Thoracic aorta (tissue), 2 donors: ENCODE measurements around the gene PGRMC2. TPM values are rescaled to one million over a fixed set of nuclear protein-coding genes. Genes with fewer than 3 reads are reported as not detected.

Experiments
- ATAC-seq: fragments of 150-250 bp; one replicate; pipeline ENCODE4 v1.8.0; 2017; ENCODE audit warnings: low read depth; ENCODE audit not compliant: insufficient number of reproducible peaks, low FRiP score
- DNase-seq: peaks from one replicate; pipeline ENCODE4 v3.0.0-alpha.2; 2020; ENCODE audit warnings: low spot score
- H3K27ac ChIP-seq, 2 donors: fragments of 200-600 bp; sonication (generic); 1 replicate in 1 of 2; 2 replicates in 1 of 2; pipeline ENCODE4 v1.5.1; 2016; ENCODE audit warnings: mild to moderate bottlenecking in 2 of 2, moderate library complexity in 2 of 2
- H3K27me3 ChIP-seq: fragments of 200-600 bp; sonication (generic); replicated peaks from 2 replicates; pipeline ENCODE4 v1.6.0; 2016; ENCODE audit warnings: mild to moderate bottlenecking; ENCODE audit not compliant: insufficient read depth
- H3K36me3 ChIP-seq: fragments of 200-600 bp; sonication (generic); one replicate; pipeline ENCODE4 v1.5.1; 2016
- H3K4me1 ChIP-seq, 2 donors: fragments of 200-600 bp; sonication (generic); 1 replicate in 1 of 2; 2 replicates in 1 of 2; pipeline versions ENCODE4 v1.5.1 to v1.6.0; 2016; ENCODE audit warnings: low read depth in 2 of 2, mild to moderate bottlenecking in 1 of 2; ENCODE audit not compliant: control insufficient read depth in 1 of 2
- H3K4me3 ChIP-seq: fragments of 200-600 bp; sonication (generic); 2 replicates; pipeline ENCODE4 v1.5.1; 2016; ENCODE audit warnings: mild to moderate bottlenecking
- H3K9me3 ChIP-seq: fragments of 200-600 bp; sonication (generic); 2 replicates; pipeline ENCODE4 v1.5.1; 2016
- total RNA-seq, 2 donors: library from RNA; depleted of rRNA; stranded (reverse); fragments of >200 nt; gene quantifications; one replicate each; pipeline versions ENCODE4 v1.1.0 to v1.2.3, GENCODE V29; 2016
- TF ChIP-seq, protein P1 (sequence below): fragments of 200-600 bp; sonication (generic); IDR thresholded peaks from one replicate; pipeline ENCODE4 v1.5.1; 2019; ENCODE audit warnings: antibody characterized with exemption

Gene PGRMC2
- total RNA-seq, 2 donors from 2014 or later, result 26.9 to 70.1 TPM

DNA sequence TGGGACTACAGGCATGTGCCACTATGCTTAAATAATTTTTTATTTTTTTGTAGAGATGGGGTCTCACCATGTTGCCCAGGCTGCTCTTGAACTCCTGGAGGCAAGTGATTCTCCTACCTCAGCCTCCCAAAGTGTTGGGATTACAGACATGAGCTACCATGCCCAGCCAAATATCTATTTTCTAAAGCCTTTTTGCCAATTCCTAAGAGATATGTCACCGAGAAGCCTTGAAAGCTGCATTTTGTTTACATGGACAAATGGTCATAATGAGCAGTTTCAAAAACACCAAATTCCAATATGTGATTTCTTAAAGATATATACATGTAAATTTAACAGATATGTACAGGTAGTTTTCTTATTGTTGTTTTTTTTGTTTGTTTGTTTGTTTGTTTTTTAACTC lies 33.0 kb upstream of the PGRMC2 start:
- no peak overlapping the region for H3K27ac ChIP-seq

DNA sequence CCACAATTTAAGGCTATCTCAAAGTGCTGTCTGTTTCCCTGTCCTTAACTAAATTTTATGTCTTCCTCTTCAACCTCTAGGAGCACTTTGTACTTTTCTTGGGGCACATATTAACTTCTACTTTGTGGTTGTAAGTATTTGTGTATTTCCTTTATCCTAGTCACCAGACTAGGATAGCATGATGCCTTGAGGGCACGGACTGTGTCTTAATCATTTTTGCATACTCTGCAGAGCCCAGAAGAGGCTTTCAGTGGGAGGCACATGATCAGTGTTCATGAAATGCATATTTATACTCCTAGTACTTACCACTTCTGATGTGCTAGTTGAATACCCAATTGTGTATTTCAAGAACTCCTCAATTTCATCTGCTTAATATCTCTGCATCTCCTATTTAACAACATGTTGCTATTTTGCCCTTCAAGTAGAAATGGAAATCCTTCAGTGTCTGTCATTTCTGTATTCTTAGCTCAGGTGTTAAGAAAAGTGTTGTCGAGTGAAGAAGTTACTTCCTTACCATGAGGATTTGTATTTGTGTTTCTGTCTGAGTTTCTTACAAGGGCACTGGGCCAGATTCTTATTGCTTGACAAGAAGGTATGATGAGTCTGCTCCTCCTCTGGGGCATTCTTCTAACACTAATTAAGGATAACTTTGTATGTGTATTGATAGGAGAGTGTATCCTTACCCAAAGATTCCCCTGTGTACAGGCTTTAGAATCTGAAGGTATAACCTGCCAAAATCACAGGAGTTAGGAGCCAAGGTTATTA lies 28.3 kb upstream of the PGRMC2 start:
- TF ChIP-seq, protein P1, sequence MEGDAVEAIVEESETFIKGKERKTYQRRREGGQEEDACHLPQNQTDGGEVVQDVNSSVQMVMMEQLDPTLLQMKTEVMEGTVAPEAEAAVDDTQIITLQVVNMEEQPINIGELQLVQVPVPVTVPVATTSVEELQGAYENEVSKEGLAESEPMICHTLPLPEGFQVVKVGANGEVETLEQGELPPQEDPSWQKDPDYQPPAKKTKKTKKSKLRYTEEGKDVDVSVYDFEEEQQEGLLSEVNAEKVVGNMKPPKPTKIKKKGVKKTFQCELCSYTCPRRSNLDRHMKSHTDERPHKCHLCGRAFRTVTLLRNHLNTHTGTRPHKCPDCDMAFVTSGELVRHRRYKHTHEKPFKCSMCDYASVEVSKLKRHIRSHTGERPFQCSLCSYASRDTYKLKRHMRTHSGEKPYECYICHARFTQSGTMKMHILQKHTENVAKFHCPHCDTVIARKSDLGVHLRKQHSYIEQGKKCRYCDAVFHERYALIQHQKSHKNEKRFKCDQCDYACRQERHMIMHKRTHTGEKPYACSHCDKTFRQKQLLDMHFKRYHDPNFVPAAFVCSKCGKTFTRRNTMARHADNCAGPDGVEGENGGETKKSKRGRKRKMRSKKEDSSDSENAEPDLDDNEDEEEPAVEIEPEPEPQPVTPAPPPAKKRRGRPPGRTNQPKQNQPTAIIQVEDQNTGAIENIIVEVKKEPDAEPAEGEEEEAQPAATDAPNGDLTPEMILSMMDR, result no peak
- Histone ChIP-seq H3K36me3 (no peaks in the 10 kb centered on the region), H3K4me1 (peaks cover 0 to 3% of the 10 kb centered on the region in 2 donors), H3K27me3 (no peaks in the 10 kb centered on the region), H3K4me3 (no peak overlapping the region), H3K27ac (no peak overlapping the region), H3K9me3 (no peaks in the 10 kb centered on the region)
- no peak for ATAC-seq
- no peak for DNase-seq

More for the DNA sequence above, 33.0 kb upstream of the PGRMC2 start:
- no peaks in the 10 kb centered on the region for H3K27me3 ChIP-seq
- ATAC-seq, result no peak
- H3K4me3 ChIP-seq, result no peak overlapping the region
- no peaks in the 10 kb centered on the region for H3K9me3 ChIP-seq
- H3K36me3 ChIP-seq, result no peaks in the 10 kb centered on the region
- DNase-seq, result no peak
- peaks cover 0 to 14% of the 10 kb centered on the region in 2 donors for H3K4me1 ChIP-seq
- TF ChIP-seq, protein P1, result no peak

DNA sequence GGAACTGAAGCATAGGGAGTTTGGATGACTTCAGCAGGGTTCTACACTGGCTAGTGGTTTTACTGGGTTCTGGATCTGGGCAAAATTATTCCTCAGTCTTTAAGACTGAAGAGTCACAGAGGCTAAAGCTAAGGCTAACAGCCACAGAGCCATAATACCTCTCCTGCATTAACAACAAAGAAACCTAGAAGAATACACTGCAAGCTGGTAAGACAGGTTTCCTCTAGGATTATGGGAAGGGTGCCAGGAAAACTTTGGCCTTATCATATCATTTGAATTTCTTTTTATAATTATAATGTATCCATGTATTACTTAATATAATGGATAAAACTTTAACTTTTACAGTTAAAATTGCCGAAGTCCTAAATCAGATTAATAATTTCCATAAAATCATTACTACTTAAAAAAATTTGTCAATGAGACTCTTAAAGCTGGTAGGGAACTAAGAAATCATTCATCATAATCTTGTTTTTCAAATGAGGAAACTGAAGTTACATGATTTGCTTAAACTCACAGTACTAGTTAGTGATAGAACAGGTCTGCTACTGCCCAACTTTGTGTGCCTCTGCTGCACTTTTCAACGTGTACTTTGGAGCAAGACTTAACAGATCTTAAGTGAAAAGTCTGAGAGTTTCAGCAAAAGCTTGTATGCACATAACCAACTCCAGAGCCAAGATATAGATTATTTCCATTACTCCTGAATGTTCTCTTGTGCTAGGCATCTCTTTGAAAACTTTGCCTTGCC lies 24.2 kb upstream of the PGRMC2 start:
- TF ChIP-seq, protein P1, result no peak

DNA sequence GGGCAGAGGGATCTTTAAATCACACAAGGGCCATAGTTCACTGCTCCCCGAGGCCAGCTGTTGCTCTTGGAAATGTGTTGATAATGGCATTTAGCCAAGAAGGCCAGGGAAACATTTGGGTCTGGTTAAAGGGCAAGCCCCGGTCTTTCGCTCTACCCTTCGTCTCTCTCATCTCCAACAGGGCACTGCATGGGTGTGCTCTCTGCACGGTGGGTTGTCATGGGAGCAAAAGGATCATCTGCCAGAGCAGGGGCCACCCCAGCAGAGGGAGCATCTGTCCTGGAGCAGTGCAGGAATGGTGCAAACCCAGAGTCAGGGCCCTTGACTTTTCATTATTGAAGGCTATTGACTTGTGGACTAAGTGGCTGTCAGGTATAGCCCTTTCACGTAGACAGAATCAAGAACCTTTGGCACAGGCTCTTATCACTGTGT lies 22.7 kb upstream of the PGRMC2 start:
- TF ChIP-seq, protein P1, result no peak
- no peak overlapping the region for H3K4me3 ChIP-seq
- no peaks in the 10 kb centered on the region for H3K27me3 ChIP-seq
- DNase-seq, result no peak
- H3K9me3 ChIP-seq, result no peaks in the 10 kb centered on the region
- H3K4me1 ChIP-seq, result peaks cover 3 to 14% of the 10 kb centered on the region in 2 donors
- no peak for ATAC-seq
- no peak overlapping the region for H3K27ac ChIP-seq
- H3K36me3 ChIP-seq, result no peaks in the 10 kb centered on the region

More for the DNA sequence above, 24.2 kb upstream of the PGRMC2 start:
- no peaks in the 10 kb centered on the region for H3K9me3 ChIP-seq
- H3K4me3 ChIP-seq, result no peak overlapping the region
- no peaks in the 10 kb centered on the region for H3K27me3 ChIP-seq
- H3K4me1 ChIP-seq, result peaks cover 3 to 14% of the 10 kb centered on the region in 2 donors
- H3K36me3 ChIP-seq, result no peaks in the 10 kb centered on the region
- ATAC-seq, result no peak
- DNase-seq, result no peak
- H3K27ac ChIP-seq, result no peak overlapping the region

DNA sequence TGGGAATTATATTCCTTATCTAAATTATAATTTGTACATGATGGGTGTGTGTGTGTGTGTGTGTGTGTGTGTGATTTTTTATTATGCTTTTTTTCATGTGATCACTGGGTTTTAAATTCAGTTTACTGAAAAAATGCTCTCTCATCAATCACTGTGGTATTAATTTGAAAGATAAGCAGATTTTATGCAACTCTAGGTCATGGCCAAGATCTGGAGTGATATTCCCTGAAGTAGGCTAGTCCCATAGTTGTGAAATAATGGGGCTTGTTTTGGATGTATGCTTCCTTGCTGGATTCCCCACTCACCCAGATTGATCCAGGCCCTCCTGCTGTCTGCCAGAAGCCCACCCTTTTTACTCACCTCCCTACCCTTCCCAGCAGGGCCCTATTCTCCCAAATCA lies 22.0 kb upstream of the PGRMC2 start:
- ATAC-seq, result no peak
- H3K27me3 ChIP-seq, result no peaks in the 10 kb centered on the region
- no peaks in the 10 kb centered on the region for H3K9me3 ChIP-seq
- H3K4me3 ChIP-seq, result no peak overlapping the region
- peaks cover 3 to 14% of the 10 kb centered on the region in 2 donors for H3K4me1 ChIP-seq
- H3K27ac ChIP-seq, result peak overlapping the region in 1 of 2 donors; percentile 30
- TF ChIP-seq, protein P1, result no peak
- DNase-seq, result no peak
- H3K36me3 ChIP-seq, result no peaks in the 10 kb centered on the region
